SIG-M5 treated with dmso at 0.1 percent for 504 hours (cell line): ENCODE results near the gene B3GALT6.

Experiments used
- DNase-seq: peaks from one replicate; lab custom pipeline; 2025; ENCODE audit not compliant: unreplicated experiment; lab: John Stamatoyannopoulos, UW

Gene B3GALT6

DNA sequence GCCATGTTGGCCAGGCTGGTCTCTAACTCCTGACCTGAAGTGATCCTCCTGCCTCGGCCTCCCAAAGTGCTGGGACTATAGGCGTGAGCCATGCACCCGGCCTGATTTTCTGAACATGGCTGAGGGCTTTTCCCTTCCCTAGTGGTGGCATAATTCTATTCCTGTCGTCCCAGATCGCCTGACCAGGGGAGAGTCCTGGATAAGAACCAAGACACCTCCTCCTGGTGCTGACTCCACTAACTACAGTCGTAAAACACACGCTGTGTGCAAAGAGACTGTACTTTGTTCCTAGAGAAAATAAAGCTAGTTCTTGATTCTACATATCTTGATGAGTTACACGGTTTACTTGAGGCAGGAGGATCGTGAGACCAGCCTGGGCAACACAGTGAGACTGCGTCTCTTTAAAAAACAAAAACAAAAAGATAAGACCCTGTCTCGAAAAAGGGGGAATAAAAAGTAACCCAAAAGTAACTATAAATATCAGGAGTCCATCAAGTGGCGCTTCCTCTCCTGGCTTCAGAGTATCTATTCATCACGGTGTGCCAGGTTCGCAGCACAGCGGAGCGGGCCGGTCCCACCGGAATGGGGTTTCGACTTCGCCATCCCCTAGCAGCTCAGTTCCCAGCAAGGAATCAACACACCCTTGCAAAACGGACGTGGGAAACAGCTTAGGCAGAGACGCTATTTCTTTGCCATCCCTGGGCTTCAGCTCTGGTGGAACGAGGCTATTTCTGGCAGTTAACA is 1.2 kb upstream of the B3GALT6 start:
- peak; percentile 27 for DNase-seq

DNA sequence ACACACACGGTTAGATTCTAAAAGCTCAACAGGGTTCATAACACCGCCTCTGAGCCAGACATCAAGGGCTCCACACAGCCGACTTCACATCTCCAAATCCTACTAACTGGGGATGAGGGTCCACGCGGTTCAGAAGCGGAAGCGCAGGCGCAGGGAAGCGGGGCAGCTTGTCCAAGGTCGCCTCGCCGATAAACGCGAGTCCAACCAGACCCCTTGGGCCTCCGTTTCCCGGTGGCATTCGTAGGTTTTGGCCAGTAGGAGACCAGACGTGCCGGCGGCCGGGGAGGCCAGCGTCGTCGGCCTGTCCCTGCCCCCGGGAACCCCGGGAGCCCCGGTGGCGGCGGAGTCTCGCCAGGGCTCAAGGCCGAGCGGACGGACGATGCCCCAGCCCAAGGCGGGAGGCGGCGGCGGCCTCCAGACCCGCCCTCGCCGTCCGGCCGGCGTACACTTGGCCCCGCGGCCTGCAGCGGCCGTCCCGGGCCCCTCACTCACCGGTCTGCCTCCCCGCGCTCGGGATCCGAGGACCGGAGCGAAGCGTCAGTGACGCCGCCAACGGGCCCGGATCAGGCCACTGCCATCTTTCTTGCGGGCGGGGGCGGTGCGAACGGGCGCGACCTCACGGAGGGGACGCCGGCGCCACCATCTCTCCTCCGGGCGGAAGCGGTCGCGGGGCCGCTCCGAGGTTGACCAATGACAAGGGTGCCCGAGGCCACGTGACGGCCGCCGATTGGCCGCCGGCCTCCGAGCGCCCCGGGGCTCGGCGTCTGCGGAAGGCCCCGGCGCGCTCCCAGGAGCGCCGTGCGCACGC is 433 bp upstream of the B3GALT6 start, which contains the start of gene SDF4:
TSS of gene SDF4 (minus strand) at position 602 of the 808 bp plus-strand sequence. CDS start 3,229 bp downstream, outside the sequence.
- peak; percentile 90 for DNase-seq

DNA sequence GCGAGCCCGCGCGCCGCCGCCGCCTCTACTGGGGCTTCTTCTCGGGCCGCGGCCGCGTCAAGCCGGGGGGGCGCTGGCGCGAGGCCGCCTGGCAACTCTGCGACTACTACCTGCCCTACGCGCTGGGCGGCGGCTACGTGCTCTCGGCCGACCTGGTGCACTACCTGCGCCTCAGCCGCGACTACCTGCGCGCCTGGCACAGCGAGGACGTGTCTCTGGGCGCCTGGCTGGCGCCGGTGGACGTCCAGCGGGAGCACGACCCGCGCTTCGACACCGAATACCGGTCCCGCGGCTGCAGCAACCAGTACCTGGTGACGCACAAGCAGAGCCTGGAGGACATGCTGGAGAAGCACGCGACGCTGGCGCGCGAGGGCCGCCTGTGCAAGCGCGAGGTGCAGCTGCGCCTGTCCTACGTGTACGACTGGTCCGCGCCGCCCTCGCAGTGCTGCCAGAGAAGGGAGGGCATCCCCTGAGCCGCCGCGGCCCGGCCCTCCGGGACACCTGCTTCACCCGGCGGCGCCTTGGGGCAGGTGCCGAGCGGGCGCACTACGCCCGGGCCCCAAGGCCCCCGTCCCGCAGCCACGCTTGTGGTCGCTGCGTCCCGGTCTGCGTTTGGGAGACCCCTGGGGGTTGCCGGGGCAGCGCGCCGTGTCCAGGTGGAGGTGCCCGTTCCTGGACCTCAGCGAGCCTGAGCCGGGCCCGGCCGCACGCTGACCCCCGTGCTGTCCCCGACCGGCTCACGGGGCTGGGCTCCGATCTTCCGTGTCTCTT is 944 bp downstream of the B3GALT6 start:
- no peak for DNase-seq

DNA sequence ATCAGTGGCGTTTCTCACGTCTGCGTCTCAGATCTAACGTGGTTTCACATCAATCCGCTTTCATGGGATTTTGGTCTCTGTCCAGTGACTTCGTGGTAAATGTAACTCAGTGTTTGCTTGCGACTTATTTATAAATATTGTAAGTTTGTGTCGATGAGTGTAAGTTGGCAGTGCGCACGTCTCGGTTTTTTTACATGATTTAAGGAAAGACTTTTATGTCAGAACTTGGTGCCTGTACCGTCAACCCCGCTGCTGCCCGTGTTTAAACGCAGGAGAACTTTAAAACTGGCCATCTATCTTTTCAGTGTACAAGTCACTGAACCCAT is 1.5 kb downstream of the B3GALT6 start:
- no peak for DNase-seq

DNA sequence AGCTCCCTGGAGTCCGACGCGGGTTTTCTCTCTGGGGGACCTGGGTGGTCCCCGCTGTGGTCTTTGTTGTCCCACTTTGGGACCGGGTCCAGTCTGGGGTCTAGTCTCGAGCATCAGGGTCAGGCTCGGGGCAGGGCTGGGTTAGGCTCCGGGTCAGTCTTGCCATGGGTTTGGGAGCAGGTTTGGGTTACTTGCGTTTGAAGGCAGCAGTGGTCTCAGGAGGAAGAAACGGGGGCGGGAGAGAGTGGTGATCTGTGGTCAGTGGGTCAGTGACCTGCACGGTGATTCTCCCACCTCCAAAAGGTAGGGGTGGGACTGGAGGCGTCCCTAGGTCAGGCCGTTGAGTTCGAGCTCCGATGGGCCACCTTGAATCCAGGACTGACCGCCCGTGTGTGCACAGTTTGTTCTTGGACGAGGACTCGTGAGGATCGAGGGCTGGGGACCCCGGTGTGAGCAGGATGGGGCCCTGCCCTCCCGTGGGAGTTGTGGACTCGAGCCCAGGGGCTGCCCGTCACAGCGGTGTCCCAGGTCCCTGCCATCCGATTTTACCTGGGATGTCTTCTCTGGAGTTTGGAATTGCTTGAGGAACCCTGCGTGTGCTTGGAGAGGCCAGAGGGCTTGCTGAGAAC is 2.3 kb downstream of the B3GALT6 start:
- DNase-seq, result no peak

DNA sequence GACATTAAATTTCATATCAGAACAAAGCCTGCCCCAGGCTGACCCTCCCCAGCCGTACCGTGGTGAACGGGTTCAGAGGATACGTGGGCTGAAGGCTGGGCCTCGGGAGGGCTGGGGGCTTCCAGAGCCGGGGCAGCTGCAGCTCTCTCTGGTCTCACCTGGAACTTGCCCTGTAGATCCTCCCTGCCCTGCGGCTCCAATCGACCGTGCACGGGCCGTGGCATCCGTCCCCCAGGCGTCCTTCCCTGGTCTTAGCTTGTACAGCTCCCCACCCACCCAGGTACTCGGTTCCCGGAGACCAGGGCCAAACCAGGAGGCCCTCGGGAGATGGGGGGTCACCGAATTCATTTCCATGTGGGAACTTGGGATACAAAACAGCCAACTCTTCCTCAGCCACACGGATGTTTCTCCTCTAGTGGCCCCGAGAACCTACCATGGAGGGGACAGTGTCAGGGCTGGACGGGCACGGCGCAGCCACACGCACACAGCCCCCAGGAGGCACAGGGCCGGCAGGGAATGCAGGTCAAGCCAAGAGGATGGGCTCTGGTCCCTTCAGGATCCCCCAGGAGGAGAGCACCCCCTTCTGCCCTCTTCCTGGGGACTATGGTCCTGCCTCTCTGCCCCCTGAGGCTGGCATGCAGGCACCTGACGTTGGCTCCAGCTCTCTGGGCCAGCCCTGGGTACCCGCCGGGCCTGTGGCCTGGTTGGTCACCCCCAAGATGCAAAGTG is 3.1 kb downstream of the B3GALT6 start:
- DNase-seq, result no peak

DNA sequence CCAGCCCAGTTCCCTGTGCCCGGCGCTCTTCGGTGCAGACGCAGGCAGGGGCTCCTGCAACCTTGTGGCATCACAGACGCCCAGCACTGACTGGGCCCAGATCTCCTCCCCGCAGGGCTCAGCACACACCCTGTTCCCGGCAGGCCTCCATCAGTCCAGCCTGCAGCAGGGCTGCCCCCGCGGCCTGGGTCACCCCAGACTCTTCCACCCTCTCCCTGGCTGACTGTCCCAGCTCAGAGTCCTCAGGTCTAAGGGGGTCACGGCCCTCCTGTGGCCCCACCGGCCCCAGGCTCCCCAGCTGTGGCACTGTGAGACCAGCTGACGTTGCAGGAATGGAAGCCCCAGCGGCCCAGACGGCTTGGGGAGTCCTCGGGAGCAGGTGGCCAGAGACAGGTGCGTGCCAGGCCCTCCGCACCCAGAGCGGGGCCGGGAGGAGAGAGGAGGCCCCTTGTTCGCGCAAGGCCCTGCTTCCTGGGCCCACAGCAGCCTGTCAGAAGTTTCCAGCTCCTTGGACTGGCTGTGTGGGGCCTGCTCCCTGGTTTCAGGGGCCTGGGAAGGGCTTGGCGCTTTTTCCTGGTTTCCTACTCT is 4.2 kb downstream of the B3GALT6 start:
- DNase-seq, result no peak

DNA sequence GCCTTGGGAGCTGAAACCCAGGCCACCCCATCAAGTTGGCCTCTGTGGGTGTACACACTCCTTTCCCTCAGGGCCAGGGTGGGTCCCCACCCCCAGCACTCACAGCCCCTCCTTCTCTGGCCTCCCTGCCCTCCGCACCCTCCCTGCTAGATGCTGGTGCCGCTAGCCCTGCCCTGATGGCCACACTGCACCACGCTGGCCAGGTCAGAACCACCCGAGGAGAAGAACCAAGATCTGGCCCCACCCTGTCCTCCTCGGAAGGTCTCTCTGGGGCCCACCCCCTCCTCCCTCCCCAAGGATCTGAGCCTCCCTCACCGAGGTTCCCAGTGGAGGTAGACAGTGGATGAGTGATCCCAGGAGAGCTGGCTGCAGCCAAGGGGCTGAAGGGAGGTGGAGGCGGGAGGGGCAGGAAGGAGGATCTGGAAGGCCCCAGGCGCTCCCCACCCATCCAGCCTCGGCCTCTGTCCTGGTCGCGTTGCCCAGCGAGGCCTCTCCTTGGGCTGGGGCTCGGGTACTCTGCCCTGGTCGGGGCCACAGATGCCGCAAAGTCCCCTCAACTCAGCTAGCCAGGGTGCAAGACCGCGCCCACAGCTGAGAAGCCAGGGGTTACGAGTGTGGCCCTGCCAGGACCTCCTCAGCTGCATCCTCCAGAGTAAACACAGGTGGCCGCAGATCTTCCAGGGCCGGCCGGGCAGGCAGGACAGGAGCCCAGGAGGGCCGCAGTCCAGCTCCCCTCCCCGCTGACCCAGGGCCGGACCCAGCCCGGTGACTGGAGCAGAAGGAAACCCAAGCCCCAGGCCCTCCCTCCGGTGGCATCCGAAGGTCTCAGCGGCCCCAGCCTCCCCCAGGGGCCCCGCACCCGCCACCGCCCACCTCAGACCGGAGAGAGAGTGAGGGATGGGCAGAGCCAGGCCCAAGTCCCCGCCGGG is 5.2 kb downstream of the B3GALT6 start:
- no peak for DNase-seq

DNA sequence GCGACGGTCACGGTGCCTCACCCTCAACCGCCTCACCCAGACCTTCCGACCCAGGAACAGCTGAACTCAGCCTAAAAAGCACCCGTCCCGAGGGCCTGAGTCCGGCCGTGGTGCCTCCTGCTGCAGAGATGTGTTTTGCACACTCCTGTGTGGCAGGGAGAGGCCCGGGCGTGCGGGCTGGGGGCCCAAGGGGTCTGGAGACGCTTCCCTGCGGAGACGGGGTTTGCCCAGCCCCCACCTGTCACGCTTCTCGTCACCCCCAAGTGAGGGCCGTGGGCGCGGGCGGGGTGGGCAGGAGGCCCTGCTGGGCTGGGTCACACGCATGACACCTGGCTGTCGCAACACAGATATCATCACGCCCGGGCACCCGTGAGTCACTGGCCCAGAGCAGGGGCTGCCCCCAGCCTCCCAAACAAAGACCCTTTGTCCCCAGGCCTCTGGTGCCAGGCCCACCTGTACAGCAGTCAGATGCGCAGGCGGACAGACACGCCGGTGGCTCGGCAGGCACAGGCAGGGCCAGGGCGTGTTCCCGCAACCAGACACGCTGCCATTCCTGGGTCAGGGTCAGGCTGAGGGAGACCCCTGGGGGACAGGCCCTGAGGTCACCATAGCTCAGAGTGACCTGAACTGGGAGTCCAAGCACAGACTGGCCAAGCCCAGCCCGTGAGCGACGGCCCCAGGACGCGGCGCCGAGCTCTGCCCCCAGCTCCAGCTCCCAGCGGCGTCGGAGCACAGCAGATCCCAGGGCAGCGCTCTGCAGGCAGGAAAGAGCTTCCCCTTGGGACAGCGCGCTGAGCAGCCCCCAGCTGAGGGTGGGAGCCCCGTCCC is 6.1 kb downstream of the B3GALT6 start:
- no peak for DNase-seq

DNA sequence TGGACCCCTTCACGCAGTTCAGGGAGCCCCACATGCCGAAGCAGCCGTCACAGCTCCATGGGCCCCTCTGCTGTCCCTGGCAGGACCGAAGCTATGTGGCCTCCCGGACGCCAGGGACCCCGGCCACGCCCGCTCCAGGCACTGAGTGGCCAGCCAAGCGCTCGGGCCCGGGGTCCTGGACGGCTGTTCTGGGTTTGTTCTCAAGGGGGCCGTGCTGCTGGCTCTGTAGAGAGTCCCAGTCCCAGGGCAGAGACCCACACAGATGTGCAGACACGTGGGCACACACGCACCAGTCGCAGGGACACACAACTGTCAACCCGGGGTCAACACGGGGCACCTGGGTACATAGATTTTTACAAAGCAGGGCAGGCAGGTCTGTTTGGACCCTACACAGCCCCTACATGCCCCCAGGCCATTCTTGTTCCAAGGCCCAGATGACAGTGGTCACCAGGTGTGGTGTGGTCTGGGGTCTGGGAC is 6.7 kb downstream of the B3GALT6 start:
- DNase-seq, result no peak

DNA sequence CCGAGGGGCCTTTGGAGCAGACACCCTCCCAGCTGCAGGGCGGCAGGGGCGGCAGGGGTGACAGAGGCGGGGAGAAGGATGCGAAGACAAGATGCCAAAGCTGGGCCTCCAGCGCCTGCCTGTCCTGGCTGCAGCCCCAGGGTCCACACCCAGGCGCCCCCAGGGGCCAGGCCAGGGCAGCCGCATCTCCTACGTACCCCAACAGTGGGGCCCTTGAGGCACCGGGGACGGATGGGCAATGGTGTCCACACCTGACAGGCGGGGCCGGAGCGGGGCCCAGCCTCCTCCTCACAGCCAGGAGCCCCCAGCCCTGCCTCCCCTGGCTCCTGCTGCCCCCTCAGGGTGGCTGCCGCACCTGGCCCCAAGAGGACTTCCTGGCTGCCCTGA is 7.2 kb downstream of the B3GALT6 start:
- no peak for DNase-seq

DNA sequence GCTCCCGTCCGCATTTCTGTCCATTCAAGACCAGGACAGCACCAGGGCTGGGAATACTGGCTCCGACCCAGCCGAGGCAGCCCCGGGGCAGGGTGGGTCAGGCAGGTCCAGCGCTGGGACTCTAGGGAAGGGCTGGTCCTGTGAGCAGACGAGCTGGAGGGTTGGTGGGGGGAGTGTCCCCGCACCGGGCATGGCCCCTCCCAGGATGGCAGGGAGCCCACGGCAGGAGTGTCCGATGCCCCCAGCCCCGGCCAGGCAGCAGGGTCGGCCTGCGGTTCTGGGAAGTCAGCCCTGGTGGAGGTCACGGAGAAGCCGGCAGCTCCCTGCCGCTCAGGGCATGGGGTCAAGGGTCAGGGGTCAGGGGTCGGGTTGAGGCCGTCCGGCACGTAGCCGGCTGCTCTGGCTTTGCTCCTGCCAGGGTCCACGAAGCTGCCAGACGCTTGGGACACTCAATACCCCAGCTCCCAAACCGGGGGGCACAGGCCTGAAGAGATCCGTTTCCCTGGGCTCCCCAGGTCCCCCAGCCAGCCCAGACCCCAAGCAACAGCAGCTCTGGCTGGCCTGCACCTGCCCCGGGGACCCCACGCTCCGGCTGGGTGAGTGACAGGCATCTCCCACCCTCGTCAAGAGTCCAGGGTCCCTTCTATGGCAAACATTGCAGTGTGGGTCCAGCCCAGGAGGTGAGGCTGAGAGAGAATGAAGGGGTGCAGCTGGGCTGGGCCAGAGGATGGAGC is 7.7 kb downstream of the B3GALT6 start:
- DNase-seq, result no peak

DNA sequence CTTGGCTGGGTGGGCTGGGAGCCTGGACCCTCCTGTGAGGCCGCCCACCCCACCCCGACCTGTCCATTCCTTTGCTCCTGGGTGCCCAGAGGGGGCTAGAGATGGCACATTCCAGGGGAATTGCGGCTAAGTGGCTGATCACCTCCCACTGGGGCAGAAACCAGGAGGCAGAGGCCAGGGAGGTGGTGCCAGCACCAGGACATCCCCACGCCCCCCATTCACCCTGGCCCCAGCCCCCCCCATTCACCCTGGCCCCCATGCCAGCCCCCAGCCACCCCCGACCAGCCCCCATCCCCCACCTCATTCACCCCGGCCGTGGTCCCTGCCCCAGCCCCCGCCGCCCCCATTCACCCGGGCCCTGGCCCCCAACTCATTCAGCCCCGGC is 8.3 kb downstream of the B3GALT6 start:
- no peak for DNase-seq

DNA sequence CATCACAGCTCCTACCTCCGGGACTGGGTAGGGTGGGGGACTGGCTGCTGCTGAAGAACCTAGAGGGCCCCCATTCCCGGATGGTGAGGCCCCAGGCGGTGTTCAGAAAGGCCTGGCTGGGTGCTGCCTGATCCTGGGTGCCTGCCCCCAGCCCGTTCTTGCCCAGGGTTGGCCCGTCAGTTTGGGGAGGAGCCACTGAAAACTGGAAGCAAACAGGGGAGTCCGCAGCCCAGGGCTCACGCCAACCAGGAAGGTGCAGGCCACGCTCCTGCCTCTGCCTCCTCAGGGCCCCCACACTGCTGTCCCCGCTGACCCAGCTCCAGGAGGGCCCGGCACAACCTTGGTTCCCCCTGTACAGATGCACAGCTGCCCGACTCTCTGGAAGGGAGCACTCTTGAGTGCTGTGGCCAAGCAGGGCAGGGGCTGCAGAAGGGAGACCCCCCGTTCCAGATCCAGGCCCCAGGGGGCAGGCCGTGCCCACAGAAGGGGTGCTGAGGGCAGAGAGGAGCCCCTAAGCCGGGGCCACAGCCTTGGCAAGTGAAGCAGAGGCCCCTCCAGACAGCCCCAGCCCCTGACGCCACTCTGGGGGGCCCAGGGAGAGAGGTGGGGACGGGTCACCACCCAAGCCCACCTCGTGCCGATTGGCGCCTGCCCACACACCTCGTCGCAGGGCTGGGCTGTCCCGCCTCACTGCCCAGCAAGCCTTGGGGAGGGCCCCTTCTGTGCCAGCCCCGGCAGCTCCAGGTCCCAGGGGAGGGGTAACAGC is 9.0 kb downstream of the B3GALT6 start:
- no peak for DNase-seq

DNA sequence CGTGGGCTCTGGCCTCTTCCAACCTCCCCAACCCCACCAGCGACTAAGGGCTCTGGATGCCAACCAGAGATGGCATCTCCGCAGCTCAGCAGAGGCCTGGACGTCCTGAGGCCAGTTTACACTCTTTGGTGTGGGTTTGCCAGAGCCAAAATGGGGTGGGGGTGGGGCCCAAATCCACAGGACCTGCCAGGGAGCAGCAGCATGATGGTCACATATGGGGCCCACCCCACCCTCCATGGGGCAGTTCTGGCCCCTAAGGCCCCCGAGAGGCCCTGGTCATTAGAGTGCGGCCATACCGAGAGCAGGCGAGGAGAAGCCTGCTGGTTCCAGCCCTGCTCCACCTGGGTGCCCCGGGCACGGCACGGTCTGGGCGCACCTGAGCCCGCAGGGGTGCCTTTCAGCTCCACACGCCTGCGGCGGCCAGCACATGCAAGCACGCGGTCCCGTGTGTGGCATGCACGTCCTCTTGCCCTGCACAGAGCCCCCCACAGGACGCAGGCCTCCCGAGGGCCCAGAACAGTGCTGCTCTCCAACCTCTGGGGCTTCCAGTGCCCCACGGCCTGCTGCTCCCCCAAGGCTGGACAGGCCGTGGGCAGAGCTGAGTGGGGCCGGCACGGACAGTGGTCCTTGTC is 9.7 kb downstream of the B3GALT6 start:
- no peak for DNase-seq
